ENCODE results near the gene PITX2.

PITX2 gene

DNA sequence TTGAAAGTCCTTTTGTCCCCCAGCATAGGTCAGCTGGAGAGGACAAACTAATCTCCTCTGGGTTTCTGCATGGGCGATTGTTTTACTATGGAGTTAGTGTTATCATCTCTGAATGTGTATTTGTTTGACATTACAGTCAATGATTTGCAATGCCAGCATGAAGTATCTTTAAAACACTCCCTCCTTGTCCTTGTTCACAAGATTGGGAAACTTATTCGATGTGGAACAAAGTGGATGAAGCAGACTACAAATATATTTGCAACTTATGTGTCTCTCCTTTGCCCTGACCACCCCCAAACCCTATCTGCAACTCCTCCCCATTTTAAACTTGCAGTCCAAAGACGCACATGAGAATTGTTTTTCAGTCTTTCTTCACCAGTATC is 1.5 kb upstream of the PITX2 start:
- H4K20me1 ChIP-seq (ENCODE audit: insufficient read depth, low read length), result no peaks in the 10 kb centered on the region
- no peak overlapping the region for H3K4me3 ChIP-seq (ENCODE audit: low read length)
- H3K4me2 ChIP-seq (ENCODE audit: low read depth, low read length), result no peak overlapping the region
- no peak overlapping the region for H3K9ac ChIP-seq (ENCODE audit: low read length)
- no peaks in the 10 kb centered on the region for H3K36me3 ChIP-seq (replicated peaks; ENCODE audit: insufficient read depth, low read length)
- H3K4me1 ChIP-seq (ENCODE audit: low read length), result no peaks in the 10 kb centered on the region
- TF ChIP-seq EZH2 (optimal IDR thresholded peaks at IDR 0.05; ENCODE audit: low read depth, low read length), result no peak
- no peak for TF ChIP-seq EZH2phosphoT487 (IDR thresholded peaks at IDR 0.05; ENCODE audit: low read length)
- no peak for TF ChIP-seq CTCF (IDR thresholded peaks at IDR 0.05; ENCODE audit: low read length)
- H3K27ac ChIP-seq (ENCODE audit: low read length), result no peak overlapping the region
- no peak overlapping the region for H2AFZ ChIP-seq (ENCODE audit: low read length)
- H3K9me3 ChIP-seq (replicated peaks; ENCODE audit: insufficient read depth, low read length), result no peaks in the 10 kb centered on the region
- H3F3A ChIP-seq (ENCODE audit: insufficient read depth, low read length), result no peaks in the 10 kb centered on the region
- DNase-seq, result no peak
- H3K27me3 ChIP-seq (replicated peaks; ENCODE audit: insufficient read depth, low read length), result no peaks in the 10 kb centered on the region
- no peaks in the 10 kb centered on the region for H3K79me2 ChIP-seq (ENCODE audit: low read length)
- H3K9me2 ChIP-seq (replicated peaks; ENCODE audit: insufficient read depth, low read length), result no peaks in the 10 kb centered on the region

- Histone ChIP-seq H3K4me1 (ENCODE audit: low read length) (no peaks in the 10 kb centered on the region), H3K9me3 (replicated peaks; ENCODE audit: insufficient read depth, low read length) (no peaks in the 10 kb centered on the region), H3K27me3 (replicated peaks; ENCODE audit: insufficient read depth, low read length) (no peaks in the 10 kb centered on the region), H2AFZ (ENCODE audit: low read length) (no peak overlapping the region), H3K4me2 (ENCODE audit: low read depth, low read length) (no peak overlapping the region), H3K36me3 (replicated peaks; ENCODE audit: insufficient read depth, low read length) (no peaks in the 10 kb centered on the region), H4K20me1 (ENCODE audit: insufficient read depth, low read length) (no peaks in the 10 kb centered on the region), H3K9ac (ENCODE audit: low read length) (no peak overlapping the region), H3K4me3 (ENCODE audit: low read length) (no peak overlapping the region), H3K27ac (ENCODE audit: low read length) (no peak overlapping the region), H3K9me2 (replicated peaks; ENCODE audit: insufficient read depth, low read length) (no peaks in the 10 kb centered on the region), H3F3A (ENCODE audit: insufficient read depth, low read length) (no peaks in the 10 kb centered on the region), H3K79me2 (ENCODE audit: low read length) (no peaks in the 10 kb centered on the region)
- no peak for DNase-seq
- TF ChIP-seq EZH2phosphoT487 (IDR thresholded peaks at IDR 0.05; ENCODE audit: low read length) (no peak), EZH2 (optimal IDR thresholded peaks at IDR 0.05; ENCODE audit: low read depth, low read length) (no peak)
These were observed 981 bp upstream of the PITX2 start for GRCh38 chr4:110623718-110624397.

DNA sequence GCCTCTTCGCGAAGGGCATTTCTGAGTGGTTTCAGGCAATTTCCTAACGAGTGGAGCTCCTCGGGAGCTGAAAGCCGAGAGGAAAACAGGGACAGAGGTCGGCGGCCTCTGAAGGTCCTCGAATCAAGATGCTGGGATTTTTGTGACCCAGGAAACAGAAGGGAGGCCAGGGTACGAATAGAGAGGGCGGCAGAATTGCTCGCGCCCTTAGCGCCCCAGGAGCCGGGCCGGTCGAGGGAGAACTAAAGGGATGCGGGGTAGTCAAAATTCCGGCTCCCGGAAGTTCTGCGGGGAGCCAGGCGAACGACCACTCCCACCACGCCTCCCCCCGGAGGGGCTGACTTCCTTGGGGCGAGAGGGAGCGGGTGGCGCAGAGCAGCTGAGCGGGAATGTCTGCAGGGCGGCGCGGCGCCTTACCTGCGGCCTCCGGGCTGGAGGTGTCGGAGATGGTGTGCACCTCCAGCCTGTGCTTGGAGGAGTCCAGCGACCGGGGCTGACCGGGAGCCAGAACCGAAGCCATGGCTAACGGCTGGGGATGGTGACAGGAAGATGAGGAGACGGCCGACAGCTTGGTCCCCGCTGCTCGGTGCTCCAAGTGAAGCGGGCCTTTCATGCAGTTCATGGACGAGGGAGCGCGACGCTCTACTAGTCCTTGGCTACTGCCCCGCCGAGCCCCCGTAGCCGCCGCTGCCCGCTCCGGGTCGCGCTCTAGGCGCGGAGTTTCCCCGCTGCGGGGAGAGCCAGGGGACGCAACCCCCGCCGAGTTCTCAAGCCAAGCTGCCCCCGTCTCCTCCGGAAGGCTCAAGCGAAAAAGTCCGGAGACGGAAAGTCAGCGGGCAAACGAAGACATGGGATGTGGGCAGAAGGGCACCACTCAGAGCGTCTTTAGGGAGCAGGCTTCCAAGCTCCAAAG is 782 bp downstream of the PITX2 start:
- H3K27ac ChIP-seq (ENCODE audit: low read length), result no peak overlapping the region
- no peaks in the 10 kb centered on the region for H3K79me2 ChIP-seq (ENCODE audit: low read length)
- TF ChIP-seq CTCF (IDR thresholded peaks at IDR 0.05; ENCODE audit: low read length), result no peak
- no peak for TF ChIP-seq EZH2 (optimal IDR thresholded peaks at IDR 0.05; ENCODE audit: low read depth, low read length)
- TF ChIP-seq EZH2phosphoT487 (IDR thresholded peaks at IDR 0.05; ENCODE audit: low read length), result no peak
- no peaks in the 10 kb centered on the region for H3K9me3 ChIP-seq (replicated peaks; ENCODE audit: insufficient read depth, low read length)
- no peaks in the 10 kb centered on the region for H3K4me1 ChIP-seq (ENCODE audit: low read length)
- no peak for DNase-seq
- H3K4me3 ChIP-seq (ENCODE audit: low read length), result no peak overlapping the region
- no peak overlapping the region for H2AFZ ChIP-seq (ENCODE audit: low read length)
- no peaks in the 10 kb centered on the region for H3F3A ChIP-seq (ENCODE audit: insufficient read depth, low read length)
- no peak overlapping the region for H3K9ac ChIP-seq (ENCODE audit: low read length)
- H3K4me2 ChIP-seq (ENCODE audit: low read depth, low read length), result no peak overlapping the region
- H3K36me3 ChIP-seq (replicated peaks; ENCODE audit: insufficient read depth, low read length), result no peaks in the 10 kb centered on the region
- H4K20me1 ChIP-seq (ENCODE audit: insufficient read depth, low read length), result no peaks in the 10 kb centered on the region
- no peaks in the 10 kb centered on the region for H3K9me2 ChIP-seq (replicated peaks; ENCODE audit: insufficient read depth, low read length)
- no peaks in the 10 kb centered on the region for H3K27me3 ChIP-seq (replicated peaks; ENCODE audit: insufficient read depth, low read length)
